Activated CD4-positive, alpha-beta T cell treated with anti-CD3 and anti-CD28 coated beads for 36 hours (primary cell): ENCODE measurements around the gene OR51D1. TPM values are rescaled to one million over a fixed set of nuclear protein-coding genes. Genes with fewer than 3 reads are reported as not detected.

ENCODE experiments used
- ATAC-seq: fragments of 200-7000 bp; cut with Tn5 transposase; one replicate; pipeline ENCODE4 v1.10.0; 2021; ENCODE audit warnings: mild to moderate bottlenecking, moderate library complexity
- CTCF ChIA-PET: fragments of 350-600 bp; sonication (Branson Sonifier 250); formaldehyde crosslinking; loops from one replicate; lab custom pipeline; 2021; ENCODE audit warnings: antibody characterized with exemption; lab: Charles Lee
- POLR2A ChIA-PET: fragments of 350-600 bp; sonication (Branson Sonifier 250); formaldehyde crosslinking; loops from one replicate; lab custom pipeline; 2021; ENCODE audit warnings: antibody characterized with exemption, inconsistent platforms; lab: Charles Lee
- DNase-seq: peaks from one replicate; pipeline ENCODE4 v3.0.0-alpha.2; 2020
- H3K27ac Mint-ChIP-seq: one replicate; pipeline ENCODE4 v1.8.0; 2021; ENCODE audit warnings: mixed read lengths
- H3K27me3 Mint-ChIP-seq: one replicate; pipeline ENCODE4 v1.8.0; 2021; ENCODE audit warnings: mixed read lengths
- H3K36me3 Mint-ChIP-seq: one replicate; pipeline ENCODE4 v1.8.0; 2021; ENCODE audit warnings: low read depth, mixed read lengths
- H3K4me1 Mint-ChIP-seq: one replicate; pipeline ENCODE4 v1.8.0; 2021; ENCODE audit warnings: mixed read lengths
- H3K4me3 Mint-ChIP-seq: one replicate; pipeline ENCODE4 v1.8.0; 2021; ENCODE audit warnings: mild to moderate bottlenecking, moderate library complexity, mixed read lengths
- H3K9me3 Mint-ChIP-seq: one replicate; pipeline ENCODE4 v1.8.0; 2021; ENCODE audit warnings: low read depth, mixed read lengths
- intact Hi-C, 2 experiments: fragments of 100-400 bp; cut with DNase I in 1 of 2; cut with micrococcal nuclease in 1 of 2; formaldehyde crosslinking; loops; one replicate each; pipeline versions ENCODE4 v1.14.2 to v1.15.1; 2022 to 2024; cut with DNase I, micrococcal nuclease
- total RNA-seq, 2 experiments: library from RNA; stranded (reverse); gene quantifications; one replicate each; pipeline ENCODE4 v1.2.3, GENCODE V29; 2021

OR51D1 gene
- total RNA-seq, 2 experiments from 2014 or later: not detected

DNA sequence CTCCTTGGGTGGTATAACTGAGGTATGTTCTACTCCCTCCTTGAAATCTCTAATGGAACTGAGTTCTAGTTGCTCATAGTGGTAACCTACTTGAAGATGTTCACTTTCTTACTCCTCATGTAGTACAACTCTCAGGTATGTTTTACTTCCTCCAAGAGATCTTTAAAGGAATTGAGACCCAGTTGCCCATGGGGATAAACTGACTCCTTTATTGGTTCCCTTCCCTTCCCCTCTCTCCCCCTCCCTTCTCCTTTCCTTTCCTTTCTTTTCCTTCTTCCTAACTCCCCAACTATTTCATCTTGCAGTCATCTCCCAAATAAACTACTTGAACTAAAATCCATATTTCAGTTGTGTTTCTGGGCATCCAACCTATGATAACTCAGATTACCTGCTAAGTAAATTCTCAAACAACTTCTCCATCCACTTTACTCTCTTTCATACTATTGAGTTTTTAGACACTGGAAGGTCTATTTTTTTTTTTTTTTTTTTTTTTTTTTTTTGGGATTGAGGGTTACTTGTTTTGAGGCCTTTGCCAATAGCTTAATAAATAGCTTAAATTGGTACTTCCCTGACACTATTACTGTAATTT, 21.3 kb upstream of the OR51D1 start:
- ChIA-PET CTCF (no interaction called here), POLR2A (no interaction called here)
- H3K27me3 Mint-ChIP-seq: peaks cover 7% of the 10 kb centered on the region
- DNase-seq (no peak), ATAC-seq (no peak)
- H3K9me3 Mint-ChIP-seq: no peaks in the 10 kb centered on the region
- intact Hi-C loops: no loop called here
- no peak overlapping the region for H3K27ac Mint-ChIP-seq
- H3K36me3 Mint-ChIP-seq: no peaks in the 10 kb centered on the region
- no peak overlapping the region for H3K4me3 Mint-ChIP-seq
- no peaks in the 10 kb centered on the region for H3K4me1 Mint-ChIP-seq

DNA sequence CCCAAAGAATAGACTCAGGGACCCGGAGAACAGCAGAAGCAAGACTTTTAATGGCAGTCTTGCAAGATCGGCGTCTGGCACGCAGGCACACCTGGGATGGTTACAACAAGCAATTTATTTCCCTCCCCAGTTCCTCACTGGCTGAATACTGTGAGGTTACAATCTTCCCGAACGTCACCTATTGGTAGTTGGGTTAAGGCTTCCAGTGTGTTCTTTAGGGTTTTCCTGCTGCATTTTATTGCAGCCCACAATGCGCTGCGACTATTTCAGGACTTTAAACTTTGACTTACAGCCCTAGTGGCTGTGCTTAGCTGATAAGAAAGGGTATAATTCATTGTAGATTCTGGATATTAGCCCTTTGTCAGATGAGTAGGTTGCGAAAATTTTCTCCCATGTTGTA, 17.8 kb upstream of the OR51D1 start:
- POLR2A ChIA-PET: no interaction called here
- no peak for DNase-seq
- ATAC-seq: no peak
- no peak overlapping the region for H3K27ac Mint-ChIP-seq
- no peaks in the 10 kb centered on the region for H3K4me1 Mint-ChIP-seq
- no peaks in the 10 kb centered on the region for H3K36me3 Mint-ChIP-seq
- CTCF ChIA-PET: no interaction called here
- intact Hi-C loops: no loop called here
- H3K4me3 Mint-ChIP-seq: no peak overlapping the region
- H3K9me3 Mint-ChIP-seq: no peaks in the 10 kb centered on the region
- H3K27me3 Mint-ChIP-seq: peaks cover 12% of the 10 kb centered on the region

DNA sequence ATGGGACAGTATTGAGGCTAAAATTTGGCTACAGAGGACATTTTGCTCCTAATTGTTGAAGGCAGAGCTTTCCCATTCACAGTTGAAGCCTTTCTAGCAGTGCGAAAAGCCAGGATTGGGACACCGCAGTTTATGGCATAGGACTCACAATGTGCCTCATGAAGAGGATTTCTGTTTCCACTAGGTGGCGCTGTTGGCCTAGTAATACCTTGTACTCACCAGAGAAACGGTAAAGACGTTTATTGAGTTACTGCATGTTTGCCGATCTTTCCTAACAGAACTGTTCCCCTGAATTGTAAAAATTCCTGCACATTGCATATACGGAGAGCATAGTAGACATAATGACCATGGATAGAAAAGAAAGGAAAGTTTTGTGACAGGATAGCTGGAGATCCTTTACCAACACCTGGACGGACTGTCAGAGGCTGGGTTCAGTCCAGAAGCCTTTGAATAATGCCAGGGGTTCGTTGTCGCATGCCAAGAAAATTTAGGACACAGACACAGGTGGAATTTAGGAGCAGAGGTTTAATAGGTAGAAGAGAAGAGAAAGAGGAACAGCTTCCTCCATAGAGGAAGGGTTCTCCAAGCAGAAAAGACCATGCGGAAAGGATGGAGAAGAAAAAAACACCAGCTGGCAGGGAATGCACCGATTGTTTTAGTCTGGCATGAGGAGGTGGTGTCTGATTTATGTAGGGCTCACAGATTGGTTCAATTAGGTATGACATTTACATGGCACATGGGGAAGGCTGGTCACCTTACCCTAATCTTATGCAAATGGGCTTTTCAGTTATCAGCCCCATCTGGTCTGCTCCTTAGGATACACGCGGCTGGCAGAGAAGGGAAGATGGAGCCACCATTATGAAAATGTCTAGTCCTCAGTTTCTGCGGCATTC, 10.8 kb upstream of the OR51D1 start:
- H3K27me3 Mint-ChIP-seq: peaks cover 38% of the 10 kb centered on the region

DNA sequence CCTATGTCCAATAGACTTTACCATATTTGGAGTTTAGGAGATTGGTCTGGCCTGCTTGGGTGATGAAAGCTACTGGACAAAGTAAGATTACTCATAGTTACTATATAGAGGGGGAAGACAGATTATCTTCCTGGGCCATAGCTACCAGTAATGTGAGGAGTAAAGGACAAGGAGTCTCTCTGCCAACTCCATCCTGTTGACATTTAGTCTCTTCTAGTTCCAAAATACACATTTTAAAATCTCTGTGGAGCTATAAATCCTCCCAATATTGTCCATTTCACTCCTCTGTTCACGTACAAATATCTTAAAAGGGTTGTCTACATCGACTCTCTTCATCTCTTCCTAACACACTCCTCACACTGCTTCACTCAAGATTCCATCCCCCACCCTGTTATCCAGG, 1.1 kb upstream of the OR51D1 start:
- intact Hi-C loops: loop anchor here (5.0 to 10.0 kb wide), 3 partner anchors 449 to 1171 kb away; partner anchors contain the start of gene OR52N2 (in 2 of the 2)
- Mint-ChIP-seq H3K27me3 (peaks cover 11% of the 10 kb centered on the region), H3K4me3 (no peak overlapping the region), H3K27ac (no peak overlapping the region), H3K4me1 (no peaks in the 10 kb centered on the region), H3K36me3 (no peaks in the 10 kb centered on the region), H3K9me3 (no peaks in the 10 kb centered on the region)
- no peak for DNase-seq
- no peak for ATAC-seq
- ChIA-PET POLR2A (no interaction called here), CTCF (interaction anchor here (0.6 to 3.6 kb wide), 16 partner anchors 10 to 1304 kb away, joined by 3 to 44 read pairs (median 4); no protein-coding TSS in a partner anchor)

More for the DNA sequence above, 10.8 kb upstream of the OR51D1 start:
- Mint-ChIP-seq H3K4me1 (no peaks in the 10 kb centered on the region), H3K27ac (no peak overlapping the region), H3K36me3 (no peaks in the 10 kb centered on the region), H3K9me3 (peaks cover 9% of the 10 kb centered on the region), H3K4me3 (no peak overlapping the region)
- intact Hi-C loops: loop anchor here in 1 of 2 experiments (1.0 kb wide), 1 partner anchor 754 kb away; no protein-coding TSS in a partner anchor
- ATAC-seq: peak; percentile 42
- POLR2A ChIA-PET: no interaction called here
- CTCF ChIA-PET: interaction anchor here (0.7 to 5.6 kb wide), 10 partner anchors 11 to 754 kb away, joined by 3 to 44 read pairs (median 4); partner anchors contain the start of genes OR51D1 and TRIM68
- DNase-seq: peak; percentile 81

DNA sequence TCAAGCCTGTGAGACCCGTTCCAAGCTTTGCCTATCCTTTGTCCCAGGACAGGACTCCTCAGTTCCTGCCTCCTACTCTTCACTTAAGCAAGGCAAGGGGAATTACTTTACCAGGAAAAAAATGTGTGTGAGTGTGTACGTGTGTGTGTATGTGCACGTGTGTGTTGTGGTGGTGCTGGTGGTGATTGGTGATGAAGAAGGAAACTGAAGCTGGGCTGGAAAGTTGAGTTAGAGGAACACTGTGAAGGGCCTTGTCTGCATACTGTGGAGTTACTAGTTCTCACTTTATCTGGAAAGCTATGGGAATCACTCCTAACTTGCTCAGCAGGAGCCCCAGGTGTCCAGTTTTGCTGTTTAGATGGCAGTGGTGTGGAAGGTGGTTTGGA, 378 bp downstream of the OR51D1 start:
- ChIA-PET CTCF (interaction anchor here (0.6 to 3.6 kb wide), 8 partner anchors 10 to 742 kb away, joined by 3 to 44 read pairs (median 4); no protein-coding TSS in a partner anchor), POLR2A (no interaction called here)
- DNase-seq: no peak
- Mint-ChIP-seq H3K27me3 (peaks cover 7% of the 10 kb centered on the region), H3K4me3 (no peak overlapping the region), H3K27ac (no peak overlapping the region), H3K4me1 (no peaks in the 10 kb centered on the region), H3K36me3 (no peaks in the 10 kb centered on the region), H3K9me3 (no peaks in the 10 kb centered on the region)
- ATAC-seq: no peak
- intact Hi-C loops: loop anchor here (1.0 to 10.0 kb wide), 5 partner anchors 189 to 1170 kb away; partner anchors contain the start of gene OR52N2 (in 2 of the 2)

DNA sequence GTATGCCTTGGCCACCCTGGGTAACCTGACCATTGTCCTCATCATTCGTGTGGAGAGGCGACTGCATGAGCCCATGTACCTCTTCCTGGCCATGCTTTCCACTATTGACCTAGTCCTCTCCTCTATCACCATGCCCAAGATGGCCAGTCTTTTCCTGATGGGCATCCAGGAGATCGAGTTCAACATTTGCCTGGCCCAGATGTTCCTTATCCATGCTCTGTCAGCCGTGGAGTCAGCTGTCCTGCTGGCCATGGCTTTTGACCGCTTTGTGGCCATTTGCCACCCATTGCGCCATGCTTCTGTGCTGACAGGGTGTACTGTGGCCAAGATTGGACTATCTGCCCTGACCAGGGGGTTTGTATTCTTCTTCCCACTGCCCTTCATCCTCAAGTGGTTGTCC, 2.7 kb downstream of the OR51D1 start:
- H3K27me3 Mint-ChIP-seq: peaks cover 9% of the 10 kb centered on the region
- H3K9me3 Mint-ChIP-seq: no peaks in the 10 kb centered on the region
- H3K4me1 Mint-ChIP-seq: no peaks in the 10 kb centered on the region
- intact Hi-C loops: loop anchor here (5.0 to 10.0 kb wide), 3 partner anchors 453 to 1167 kb away; partner anchors contain the start of gene OR52N2 (in 2 of the 2)
- no peak overlapping the region for H3K4me3 Mint-ChIP-seq
- ATAC-seq (no peak), DNase-seq (no peak)
- POLR2A ChIA-PET: no interaction called here
- H3K27ac Mint-ChIP-seq: no peak overlapping the region
- no peaks in the 10 kb centered on the region for H3K36me3 Mint-ChIP-seq
- CTCF ChIA-PET: no interaction called here

DNA sequence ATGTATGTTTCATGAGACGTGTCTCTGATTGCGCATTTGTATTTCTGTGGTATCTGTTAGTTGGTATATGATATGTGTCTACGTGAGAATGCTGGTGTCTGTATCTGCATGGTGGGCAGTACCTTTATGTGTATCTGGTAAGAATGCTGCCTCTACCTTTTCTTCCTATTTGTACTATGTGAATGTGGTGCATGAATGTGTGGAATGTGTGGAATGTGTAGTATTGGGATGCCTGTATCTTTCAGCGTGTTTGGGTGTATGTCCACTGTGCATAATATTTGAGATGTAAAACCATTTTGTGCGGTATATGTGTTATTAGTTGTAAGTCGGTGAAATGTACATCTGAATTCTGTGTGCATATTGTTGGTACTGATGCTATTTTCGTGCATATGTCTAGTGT, 4.2 kb downstream of the OR51D1 start:
- ChIA-PET POLR2A (no interaction called here), CTCF (interaction anchor here (0.8 kb wide), 1 partner anchor 43 kb away, joined by 3 read pairs; no protein-coding TSS in a partner anchor)
- no peak overlapping the region for H3K4me3 Mint-ChIP-seq
- intact Hi-C loops: no loop called here
- H3K36me3 Mint-ChIP-seq: no peaks in the 10 kb centered on the region
- H3K27me3 Mint-ChIP-seq: peaks cover 11% of the 10 kb centered on the region
- H3K27ac Mint-ChIP-seq: no peak overlapping the region
- no peak for DNase-seq
- no peak for ATAC-seq
- H3K4me1 Mint-ChIP-seq: no peaks in the 10 kb centered on the region
- H3K9me3 Mint-ChIP-seq: no peaks in the 10 kb centered on the region

DNA sequence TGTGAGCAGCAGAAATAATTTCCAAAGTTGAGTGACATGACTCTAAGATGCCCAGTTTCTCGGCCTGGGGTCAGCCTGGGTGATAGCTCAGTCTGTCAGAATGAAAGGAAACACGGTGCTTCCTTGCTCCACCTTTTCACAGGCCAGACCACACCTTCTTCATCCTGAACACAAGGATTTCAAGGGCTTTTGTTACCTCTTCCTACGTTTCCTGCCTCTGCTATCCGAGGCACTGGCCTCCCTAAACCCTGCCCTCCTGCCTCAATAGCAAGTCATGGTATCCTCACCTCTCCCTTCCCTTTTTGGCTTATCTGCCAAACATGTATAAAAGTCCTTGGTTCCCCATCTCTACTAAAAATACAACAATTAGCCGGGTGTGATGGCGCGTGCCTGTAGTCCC, 4.8 kb downstream of the OR51D1 start:
- ATAC-seq (no peak), DNase-seq (no peak)
- ChIA-PET POLR2A (no interaction called here), CTCF (no interaction called here)
- Mint-ChIP-seq H3K4me3 (no peak overlapping the region), H3K27ac (no peak overlapping the region), H3K4me1 (no peaks in the 10 kb centered on the region), H3K36me3 (no peaks in the 10 kb centered on the region), H3K9me3 (no peaks in the 10 kb centered on the region), H3K27me3 (peaks cover 11% of the 10 kb centered on the region)
- intact Hi-C loops: no loop called here

DNA sequence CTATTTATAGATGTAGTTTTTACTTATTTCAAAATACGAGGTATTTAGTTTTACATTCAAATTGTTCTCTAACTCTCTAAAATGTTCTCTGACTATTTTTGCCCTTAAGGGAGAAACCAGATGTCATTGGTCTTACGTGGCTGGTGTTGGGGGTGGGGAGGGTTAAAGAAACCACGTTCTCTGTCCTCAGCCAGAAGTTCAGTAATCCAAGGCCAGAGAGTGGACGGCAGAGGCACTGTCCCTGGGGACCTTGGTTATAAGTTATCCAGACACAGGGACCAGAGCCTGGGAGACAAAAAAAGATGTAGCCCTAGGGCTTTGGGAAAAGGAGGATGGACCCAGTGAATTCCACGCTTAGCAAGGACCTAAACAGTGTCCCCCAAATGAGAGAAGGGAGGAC, 5.8 kb downstream of the OR51D1 start:
- Mint-ChIP-seq H3K4me3 (no peak overlapping the region), H3K27ac (no peak overlapping the region), H3K9me3 (no peaks in the 10 kb centered on the region), H3K36me3 (no peaks in the 10 kb centered on the region), H3K4me1 (no peaks in the 10 kb centered on the region), H3K27me3 (peaks cover 11% of the 10 kb centered on the region)
- ChIA-PET POLR2A (no interaction called here), CTCF (no interaction called here)
- intact Hi-C loops: no loop called here
- ATAC-seq (no peak), DNase-seq (no peak)

DNA sequence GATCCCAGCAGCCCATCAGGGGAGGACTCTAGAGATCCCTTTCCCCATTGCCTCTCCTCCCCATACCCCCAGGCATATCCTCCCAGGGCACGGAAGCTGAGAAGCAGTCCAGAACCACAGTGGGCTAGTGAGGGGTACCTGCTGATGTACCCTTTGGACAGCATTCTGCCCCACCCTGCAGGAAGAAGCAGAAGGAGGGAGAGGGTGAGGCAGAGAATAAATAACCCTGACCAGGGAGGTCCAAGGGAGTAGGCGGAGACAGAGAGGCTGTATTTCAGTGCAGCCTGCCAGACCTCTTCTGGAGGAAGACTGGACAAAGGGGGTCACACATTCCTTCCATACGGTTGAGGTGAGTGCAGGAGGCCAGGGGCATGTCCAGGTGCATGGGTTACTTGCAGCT, 6.4 kb downstream of the OR51D1 start, which contains the start of gene OR51E1:
TSS of gene OR51E1 (plus strand) at position 301 of the 400 bp plus-strand sequence. CDS start 8,545 bp downstream, outside the sequence.
- H3K27ac Mint-ChIP-seq: no peak within 1 kb of the TSS
- H3K9me3 Mint-ChIP-seq: no peaks in the 10 kb centered on the region
- intact Hi-C loops: no loop called here
- H3K4me1 Mint-ChIP-seq: no peaks in the 10 kb centered on the region
- no peak for ATAC-seq
- no peak within 1 kb of the TSS for H3K4me3 Mint-ChIP-seq
- H3K36me3 Mint-ChIP-seq: no peaks in the 10 kb centered on the region
- CTCF ChIA-PET: no interaction called here
- H3K27me3 Mint-ChIP-seq: peaks cover 11% of the 10 kb centered on the region
- no peak for DNase-seq
- POLR2A ChIA-PET: no interaction called here

DNA sequence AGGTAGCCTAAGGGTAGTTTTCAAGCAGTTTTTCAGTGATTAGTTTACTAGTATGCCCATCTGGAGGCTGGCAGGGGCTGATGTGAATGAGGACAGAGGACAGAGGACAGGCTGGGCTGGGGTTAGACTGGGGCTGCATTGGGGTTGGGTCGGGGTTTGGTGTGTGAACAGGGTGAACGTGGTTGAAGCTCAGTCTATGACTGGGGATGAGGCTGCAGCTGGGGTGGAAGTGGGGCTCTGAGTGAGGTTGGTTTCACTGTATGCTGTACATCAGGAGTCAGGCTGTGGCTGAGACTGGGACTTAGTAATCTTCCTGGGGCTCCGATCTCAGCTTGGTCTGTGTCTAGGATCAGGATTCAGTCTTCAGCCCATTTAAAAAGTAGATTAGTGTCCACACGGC, 7.0 kb downstream of the OR51D1 start:
- DNase-seq (no peak), ATAC-seq (no peak)
- peaks cover 13% of the 10 kb centered on the region for H3K27me3 Mint-ChIP-seq
- no peaks in the 10 kb centered on the region for H3K4me1 Mint-ChIP-seq
- H3K27ac Mint-ChIP-seq: no peak overlapping the region
- ChIA-PET CTCF (no interaction called here), POLR2A (no interaction called here)
- intact Hi-C loops: no loop called here
- no peaks in the 10 kb centered on the region for H3K36me3 Mint-ChIP-seq
- no peak overlapping the region for H3K4me3 Mint-ChIP-seq
- H3K9me3 Mint-ChIP-seq: no peaks in the 10 kb centered on the region
